ES-I3 (cell line): ENCODE measurements around the gene GREB1L.
"Not testable (repeated sequence)": the region's sequence is repeated elsewhere in the genome, so short reads cannot be mapped to it uniquely, and the experiment has no call there.

Experiments
- H3K36me3 ChIP-seq: 2 replicates; pipeline ENCODE4 v1.6.1; 2013; ENCODE audit warnings: mild to moderate bottlenecking, low read length, control low read depth, moderate library complexity; ENCODE audit not compliant: insufficient read depth
- H3K4me1 ChIP-seq: 2 replicates; pipeline ENCODE4 v1.6.1; 2013; ENCODE audit warnings: mild to moderate bottlenecking, control low read depth, low read length; ENCODE audit not compliant: insufficient read depth
- H3K9ac ChIP-seq: 2 replicates; pipeline ENCODE4 v1.6.1; 2013; ENCODE audit warnings: low read depth, mild to moderate bottlenecking, low read length, moderate library complexity
- H3K9me3 ChIP-seq: 2 replicates; pipeline ENCODE4 v1.6.1; 2013; ENCODE audit warnings: mild to moderate bottlenecking, low read length, moderate library complexity; ENCODE audit not compliant: control insufficient read depth, insufficient read depth

GREB1L gene

GRCh38 chr18:21242141-21242779 is at the start of gene GREB1L:
Gene GREB1L, plus strand, starts transcription at chr18:21242232. Its CDS starts 141,287 bp downstream, at chr18:21383519.
- no peaks in the 10 kb centered on the region for H3K36me3 ChIP-seq
- peak within 1 kb of the TSS; percentile 79; the same call in 1 of the 2 replicates for H3K9ac ChIP-seq
- H3K4me1 ChIP-seq: peaks cover 3% of the 10 kb centered on the region; the same call in 1 of the 2 replicates
- no peaks in the 10 kb centered on the region for H3K9me3 ChIP-seq

GRCh38 chr18:21192308-21192624 is 49.8 kb upstream of the GREB1L start:
- Histone ChIP-seq H3K9me3 (no peaks in the 10 kb centered on the region), H3K36me3 (no peaks in the 10 kb centered on the region), H3K9ac (no peak overlapping the region), H3K4me1 (no peaks in the 10 kb centered on the region)

- Histone ChIP-seq H3K9me3 (no peaks in the 10 kb centered on the region), H3K36me3 (no peaks in the 10 kb centered on the region), H3K9ac (no peak overlapping the region), H3K4me1 (no peaks in the 10 kb centered on the region)
These were observed 46.9 kb upstream of the GREB1L start for GRCh38 chr18:21194871-21195771.

- H3K9me3 ChIP-seq: no peaks in the 10 kb centered on the region
- H3K4me1 ChIP-seq: no peaks in the 10 kb centered on the region
These were observed 45.6 kb upstream of the GREB1L start for GRCh38 chr18:21196426-21196825.

GRCh38 chr18:21203126-21203525 is 38.9 kb upstream of the GREB1L start:
- Histone ChIP-seq H3K4me1 (no peaks in the 10 kb centered on the region), H3K9me3 (no peaks in the 10 kb centered on the region), H3K36me3 (no peaks in the 10 kb centered on the region), H3K9ac (no peak overlapping the region)

More at GRCh38 chr18:21196426-21196825, 45.6 kb upstream of the GREB1L start:
- Histone ChIP-seq H3K36me3 (no peaks in the 10 kb centered on the region), H3K9ac (no peak overlapping the region)

- Histone ChIP-seq H3K4me1 (no peaks in the 10 kb centered on the region), H3K36me3 (no peaks in the 10 kb centered on the region), H3K9me3 (no peaks in the 10 kb centered on the region), H3K9ac (no peak overlapping the region)
These were observed 38.3 kb upstream of the GREB1L start for GRCh38 chr18:21203542-21204241.

GRCh38 chr18:21205695-21206094 is 36.3 kb upstream of the GREB1L start:
- Histone ChIP-seq H3K36me3 (no peaks in the 10 kb centered on the region), H3K9me3 (no peaks in the 10 kb centered on the region), H3K4me1 (no peaks in the 10 kb centered on the region), H3K9ac (no peak overlapping the region)

- H3K36me3 ChIP-seq: no peaks in the 10 kb centered on the region
- H3K4me1 ChIP-seq: no peaks in the 10 kb centered on the region
- no peak overlapping the region for H3K9ac ChIP-seq
- H3K9me3 ChIP-seq: no peaks in the 10 kb centered on the region
These were observed 31.8 kb upstream of the GREB1L start for GRCh38 chr18:21210278-21210677.

- H3K9ac ChIP-seq: no peak overlapping the region
- H3K9me3 ChIP-seq: no peaks in the 10 kb centered on the region
- H3K36me3 ChIP-seq: no peaks in the 10 kb centered on the region
- H3K4me1 ChIP-seq: no peaks in the 10 kb centered on the region
These were observed 31.2 kb upstream of the GREB1L start for GRCh38 chr18:21210784-21211183.

GRCh38 chr18:21214409-21214808 is 27.6 kb upstream of the GREB1L start:
- H3K9me3 ChIP-seq, H3K4me1 ChIP-seq: not testable (repeated sequence)

GRCh38 chr18:21215490-21215889 is 26.5 kb upstream of the GREB1L start:
- Histone ChIP-seq H3K9me3 (no peaks in the 10 kb centered on the region), H3K9ac (no peak overlapping the region), H3K36me3 (no peaks in the 10 kb centered on the region), H3K4me1 (peaks cover 4% of the 10 kb centered on the region; the same call in 1 of the 2 replicates)

More at GRCh38 chr18:21214409-21214808, 27.6 kb upstream of the GREB1L start:
- H3K9ac ChIP-seq, H3K36me3 ChIP-seq: not testable (repeated sequence)

GRCh38 chr18:21218862-21219261 is 23.2 kb upstream of the GREB1L start:
- Histone ChIP-seq H3K4me1 (peaks cover 4% of the 10 kb centered on the region; the same call in 1 of the 2 replicates), H3K36me3 (no peaks in the 10 kb centered on the region), H3K9me3 (no peaks in the 10 kb centered on the region), H3K9ac (no peak overlapping the region)

- H3K9ac ChIP-seq: no peak overlapping the region
- no peaks in the 10 kb centered on the region for H3K36me3 ChIP-seq
- H3K9me3 ChIP-seq: no peaks in the 10 kb centered on the region
- H3K4me1 ChIP-seq: no peaks in the 10 kb centered on the region
These were observed 11.6 kb upstream of the GREB1L start for GRCh38 chr18:21230436-21230835.

GRCh38 chr18:21241301-21242048 is 557 bp upstream of the GREB1L start:
- Histone ChIP-seq H3K36me3 (no peaks in the 10 kb centered on the region), H3K9me3 (no peaks in the 10 kb centered on the region), H3K9ac (peak overlapping the region; percentile 67; the same call in 1 of the 2 replicates), H3K4me1 (peaks cover 3% of the 10 kb centered on the region; the same call in 1 of the 2 replicates)
